ENCODE data around the gene BEND5.
A peak's percentile ranks its signal among the peaks of the same experiment; 100 is the strongest.

The BEND5 gene

GRCh38 chr1:48776393-48777218 lies at the start of gene BEND5:
Gene BEND5 (minus strand): TSS chr1:48776891. CDS start chr1:48776831, 60 bp downstream.
- peak within 1 kb of the TSS; percentile 40 for H3K4me3 ChIP-seq (ENCODE audit: low read depth, low read length)
- no peak for TF ChIP-seq CTCF (IDR thresholded peaks at IDR 0.05; ENCODE audit: borderline replicate concordance, insufficient read depth, low read depth, low read length)

- no peak overlapping the region for H3K4me3 ChIP-seq (ENCODE audit: low read depth, low read length)
- TF ChIP-seq CTCF (IDR thresholded peaks at IDR 0.05; ENCODE audit: borderline replicate concordance, insufficient read depth, low read depth, low read length): no peak
Observed at GRCh38 chr1:48823168-48823567, 46.5 kb upstream of the BEND5 start.

GRCh38 chr1:48820491-48820890 lies 43.8 kb upstream of the BEND5 start:
- H3K4me3 ChIP-seq (ENCODE audit: low read depth, low read length): no peak overlapping the region
- no peak for TF ChIP-seq CTCF (IDR thresholded peaks at IDR 0.05; ENCODE audit: borderline replicate concordance, insufficient read depth, low read depth, low read length)

- peak; percentile 87 for TF ChIP-seq CTCF (IDR thresholded peaks at IDR 0.05; ENCODE audit: borderline replicate concordance, insufficient read depth, low read depth, low read length)
- H3K4me3 ChIP-seq (ENCODE audit: low read depth, low read length): no peak overlapping the region
Observed at GRCh38 chr1:48817505-48818114, 40.9 kb upstream of the BEND5 start.

- no peak for TF ChIP-seq CTCF (IDR thresholded peaks at IDR 0.05; ENCODE audit: borderline replicate concordance, insufficient read depth, low read depth, low read length)
- H3K4me3 ChIP-seq (ENCODE audit: low read depth, low read length): no peak overlapping the region
Observed at GRCh38 chr1:48810740-48811139, 34.0 kb upstream of the BEND5 start.

- no peak for TF ChIP-seq CTCF (IDR thresholded peaks at IDR 0.05; ENCODE audit: borderline replicate concordance, insufficient read depth, low read depth, low read length)
- no peak overlapping the region for H3K4me3 ChIP-seq (ENCODE audit: low read depth, low read length)
Observed at GRCh38 chr1:48808496-48808895, 31.8 kb upstream of the BEND5 start.

All from GM12875 (cell line).